ENCODE measurements around the gene FCN1.

Gene FCN1

DNA sequence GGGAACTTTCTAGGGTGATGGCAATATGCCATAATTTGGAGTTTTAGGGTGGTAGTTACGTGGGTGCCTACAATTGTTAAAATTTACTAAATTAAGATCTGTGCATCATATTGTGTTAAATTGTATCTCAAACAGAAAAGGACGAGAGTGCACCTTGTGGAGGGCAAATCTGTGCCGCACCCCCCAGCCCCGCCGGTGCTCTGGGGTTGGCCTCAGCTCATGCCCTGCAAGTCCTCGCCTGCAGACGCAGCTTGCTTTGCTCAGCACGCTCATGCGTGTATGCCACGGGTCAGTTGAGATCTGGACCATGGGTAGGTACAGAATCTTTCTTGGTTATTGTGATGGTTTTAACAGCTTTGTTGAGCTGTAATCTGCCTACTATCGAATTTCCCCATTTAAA, 33.7 kb upstream of the FCN1 start:
- TF ChIP-seq, protein P1, sequence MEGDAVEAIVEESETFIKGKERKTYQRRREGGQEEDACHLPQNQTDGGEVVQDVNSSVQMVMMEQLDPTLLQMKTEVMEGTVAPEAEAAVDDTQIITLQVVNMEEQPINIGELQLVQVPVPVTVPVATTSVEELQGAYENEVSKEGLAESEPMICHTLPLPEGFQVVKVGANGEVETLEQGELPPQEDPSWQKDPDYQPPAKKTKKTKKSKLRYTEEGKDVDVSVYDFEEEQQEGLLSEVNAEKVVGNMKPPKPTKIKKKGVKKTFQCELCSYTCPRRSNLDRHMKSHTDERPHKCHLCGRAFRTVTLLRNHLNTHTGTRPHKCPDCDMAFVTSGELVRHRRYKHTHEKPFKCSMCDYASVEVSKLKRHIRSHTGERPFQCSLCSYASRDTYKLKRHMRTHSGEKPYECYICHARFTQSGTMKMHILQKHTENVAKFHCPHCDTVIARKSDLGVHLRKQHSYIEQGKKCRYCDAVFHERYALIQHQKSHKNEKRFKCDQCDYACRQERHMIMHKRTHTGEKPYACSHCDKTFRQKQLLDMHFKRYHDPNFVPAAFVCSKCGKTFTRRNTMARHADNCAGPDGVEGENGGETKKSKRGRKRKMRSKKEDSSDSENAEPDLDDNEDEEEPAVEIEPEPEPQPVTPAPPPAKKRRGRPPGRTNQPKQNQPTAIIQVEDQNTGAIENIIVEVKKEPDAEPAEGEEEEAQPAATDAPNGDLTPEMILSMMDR (IDR thresholded peaks at IDR 0.05; ENCODE audit: control extremely low read depth, extremely low read depth, low read depth, missing control alignments) = no peak
- CTCF ChIA-PET = no interaction called here
- POLR2A ChIA-PET = no interaction called here
- DNase-seq (ENCODE audit: extremely low spot score) = no peak

DNA sequence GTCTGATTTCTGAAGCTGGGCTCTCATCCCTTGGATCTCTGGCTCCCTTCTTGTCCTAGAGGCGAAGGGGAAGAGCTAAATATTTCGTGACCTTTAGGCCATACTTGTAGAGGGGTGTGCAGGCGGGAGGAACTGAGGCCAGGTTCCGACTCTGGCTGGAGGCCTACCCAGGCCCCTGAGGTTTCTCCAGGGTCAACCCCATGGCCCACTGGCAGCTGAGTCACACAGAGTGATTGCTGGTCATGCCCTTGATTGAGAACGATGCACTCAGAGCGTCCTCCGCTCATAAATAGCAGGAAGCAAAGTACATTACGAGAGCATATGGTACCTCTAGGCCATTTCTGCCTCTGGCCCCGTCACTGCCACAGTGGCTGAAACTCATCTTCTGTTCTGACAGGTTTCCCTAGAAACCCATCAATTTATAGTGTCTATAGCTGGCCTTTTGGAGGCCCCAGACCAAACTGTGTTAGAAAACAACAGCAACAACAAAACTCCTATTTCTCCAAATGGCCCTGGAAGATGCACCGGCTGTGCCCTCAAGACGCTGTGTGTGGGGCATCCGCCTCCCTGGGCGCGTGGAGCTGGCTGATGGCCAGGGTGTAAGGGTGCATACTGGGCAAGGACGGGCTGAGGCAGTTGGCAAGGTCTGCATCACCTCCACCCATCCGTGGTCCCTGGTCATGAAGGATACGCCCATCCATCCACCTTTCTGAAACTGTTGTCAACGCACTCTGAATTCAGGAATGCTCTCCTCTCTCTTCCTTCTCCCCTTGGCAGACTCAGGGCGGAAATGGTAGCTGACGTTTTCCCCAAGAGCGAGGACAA, 32.9 kb upstream of the FCN1 start:
- POLR2A ChIA-PET = no interaction called here
- CTCF ChIA-PET = no interaction called here
- DNase-seq (ENCODE audit: extremely low spot score) = no peak
- TF ChIP-seq, protein P1 (IDR thresholded peaks at IDR 0.05; ENCODE audit: control extremely low read depth, extremely low read depth, low read depth, missing control alignments) = no peak

GRCh38 chr9:134949681-134950385, 32.1 kb upstream of the FCN1 start:
- POLR2A ChIA-PET = no interaction called here
- TF ChIP-seq, protein P1 (IDR thresholded peaks at IDR 0.05; ENCODE audit: control extremely low read depth, extremely low read depth, low read depth, missing control alignments) = no peak
- no peak for DNase-seq (ENCODE audit: extremely low spot score)
- CTCF ChIA-PET = no interaction called here

GRCh38 chr9:134948149-134948548, 30.4 kb upstream of the FCN1 start:
- CTCF ChIA-PET = no interaction called here
- no peak for DNase-seq (ENCODE audit: extremely low spot score)
- POLR2A ChIA-PET = no interaction called here
- TF ChIP-seq, protein P1 (IDR thresholded peaks at IDR 0.05; ENCODE audit: control extremely low read depth, extremely low read depth, low read depth, missing control alignments) = no peak

- TF ChIP-seq, protein P1 (IDR thresholded peaks at IDR 0.05; ENCODE audit: control extremely low read depth, extremely low read depth, low read depth, missing control alignments) = no peak
- CTCF ChIA-PET = no interaction called here
- no peak for DNase-seq (ENCODE audit: extremely low spot score)
- POLR2A ChIA-PET = no interaction called here
These were observed 29.7 kb upstream of the FCN1 start for GRCh38 chr9:134947265-134947955.

DNA sequence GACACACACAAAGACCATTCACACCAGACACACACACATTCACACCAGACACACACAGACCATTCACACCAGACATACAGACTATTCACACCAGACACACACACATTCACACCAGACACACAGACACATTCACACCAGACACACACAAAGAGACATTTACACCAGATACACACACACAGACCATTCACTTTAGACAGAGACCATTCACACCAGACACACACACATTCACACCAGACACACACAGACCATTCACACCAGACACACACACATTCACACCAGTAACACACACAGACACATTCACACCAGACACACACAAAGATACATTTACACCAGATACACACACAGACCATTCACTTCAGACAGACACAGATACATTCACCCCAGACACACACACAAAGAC, 29.0 kb upstream of the FCN1 start:
- TF ChIP-seq, protein P1 (IDR thresholded peaks at IDR 0.05; ENCODE audit: control extremely low read depth, extremely low read depth, low read depth, missing control alignments) = no peak
- CTCF ChIA-PET = no interaction called here
- POLR2A ChIA-PET = no interaction called here
- DNase-seq (ENCODE audit: extremely low spot score) = no peak
